ENCODE results near the gene DNAH7.

The DNAH7 gene

DNA sequence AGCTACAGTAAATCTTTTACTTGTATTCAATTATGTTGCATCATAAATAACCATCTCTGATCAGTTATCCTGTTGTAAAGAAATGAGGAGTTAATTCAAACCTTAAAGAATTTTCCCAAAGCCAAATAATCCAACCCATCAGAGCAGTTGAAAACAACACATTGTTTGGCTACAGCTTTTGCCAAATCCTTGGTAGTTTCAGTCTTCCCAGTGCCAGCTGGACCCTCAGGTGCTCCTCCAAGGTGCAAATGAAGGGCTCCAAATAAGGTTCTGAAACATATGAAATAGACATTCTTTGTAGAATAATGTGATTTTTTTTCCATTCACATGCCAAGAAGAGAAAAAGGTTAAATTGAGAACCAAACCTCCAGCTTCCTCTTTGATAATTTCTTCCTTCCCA is 158.7 kb downstream of the DNAH7 start:
- no peaks in the 10 kb centered on the region for H3K27me3 ChIP-seq (ENCODE audit: control insufficient read depth, insufficient read depth, low read length)

DNA sequence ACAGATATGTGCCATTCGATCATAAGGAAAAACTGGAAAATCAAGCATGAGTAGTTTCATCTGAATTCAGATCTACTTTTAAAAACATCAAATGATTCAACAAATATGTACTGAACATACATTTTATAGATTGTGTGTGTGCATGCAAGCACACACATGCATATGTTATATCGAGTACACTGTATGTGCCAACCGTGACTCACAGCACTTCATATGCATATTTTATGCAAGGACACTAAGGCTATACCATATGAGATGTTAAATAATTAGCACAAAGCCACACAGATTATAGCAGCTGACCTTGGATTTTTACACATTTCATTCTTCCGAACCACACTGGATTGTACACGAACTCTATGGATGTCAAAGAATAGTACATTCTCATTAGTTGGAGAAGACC is 161.2 kb downstream of the DNAH7 start:
- no peak overlapping the region for H3K4me3 ChIP-seq (ENCODE audit: low read depth, low read length)
- H3K27ac ChIP-seq = no peak overlapping the region
- H3K36me3 ChIP-seq (ENCODE audit: control insufficient read depth, insufficient read depth, low read length) = no peaks in the 10 kb centered on the region
- no peak overlapping the region for H2AFZ ChIP-seq
- H3K27me3 ChIP-seq (ENCODE audit: control insufficient read depth, insufficient read depth, low read length) = no peaks in the 10 kb centered on the region
- no peak overlapping the region for H3K4me2 ChIP-seq (ENCODE audit: low read length)
- no peak overlapping the region for H3K9ac ChIP-seq
- no peaks in the 10 kb centered on the region for H3K9me3 ChIP-seq (ENCODE audit: control insufficient read depth, low read length)
- TF ChIP-seq, protein P1, sequence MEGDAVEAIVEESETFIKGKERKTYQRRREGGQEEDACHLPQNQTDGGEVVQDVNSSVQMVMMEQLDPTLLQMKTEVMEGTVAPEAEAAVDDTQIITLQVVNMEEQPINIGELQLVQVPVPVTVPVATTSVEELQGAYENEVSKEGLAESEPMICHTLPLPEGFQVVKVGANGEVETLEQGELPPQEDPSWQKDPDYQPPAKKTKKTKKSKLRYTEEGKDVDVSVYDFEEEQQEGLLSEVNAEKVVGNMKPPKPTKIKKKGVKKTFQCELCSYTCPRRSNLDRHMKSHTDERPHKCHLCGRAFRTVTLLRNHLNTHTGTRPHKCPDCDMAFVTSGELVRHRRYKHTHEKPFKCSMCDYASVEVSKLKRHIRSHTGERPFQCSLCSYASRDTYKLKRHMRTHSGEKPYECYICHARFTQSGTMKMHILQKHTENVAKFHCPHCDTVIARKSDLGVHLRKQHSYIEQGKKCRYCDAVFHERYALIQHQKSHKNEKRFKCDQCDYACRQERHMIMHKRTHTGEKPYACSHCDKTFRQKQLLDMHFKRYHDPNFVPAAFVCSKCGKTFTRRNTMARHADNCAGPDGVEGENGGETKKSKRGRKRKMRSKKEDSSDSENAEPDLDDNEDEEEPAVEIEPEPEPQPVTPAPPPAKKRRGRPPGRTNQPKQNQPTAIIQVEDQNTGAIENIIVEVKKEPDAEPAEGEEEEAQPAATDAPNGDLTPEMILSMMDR (IDR thresholded peaks at IDR 0.05) = no peak
- H3K4me1 ChIP-seq = no peaks in the 10 kb centered on the region
- H3K79me2 ChIP-seq = no peaks in the 10 kb centered on the region

More for the DNA sequence above, 158.7 kb downstream of the DNAH7 start:
- no peak overlapping the region for H3K27ac ChIP-seq
- TF ChIP-seq, protein P1 (IDR thresholded peaks at IDR 0.05) = no peak
- no peak overlapping the region for H3K4me2 ChIP-seq (ENCODE audit: low read length)
- no peak overlapping the region for H2AFZ ChIP-seq
- no peaks in the 10 kb centered on the region for H3K9me3 ChIP-seq (ENCODE audit: control insufficient read depth, low read length)
- no peaks in the 10 kb centered on the region for H3K79me2 ChIP-seq
- H3K4me1 ChIP-seq = no peaks in the 10 kb centered on the region
- H3K9ac ChIP-seq = no peak overlapping the region
- H3K4me3 ChIP-seq (ENCODE audit: low read depth, low read length) = no peak overlapping the region
- no peaks in the 10 kb centered on the region for H3K36me3 ChIP-seq (ENCODE audit: control insufficient read depth, insufficient read depth, low read length)

DNA sequence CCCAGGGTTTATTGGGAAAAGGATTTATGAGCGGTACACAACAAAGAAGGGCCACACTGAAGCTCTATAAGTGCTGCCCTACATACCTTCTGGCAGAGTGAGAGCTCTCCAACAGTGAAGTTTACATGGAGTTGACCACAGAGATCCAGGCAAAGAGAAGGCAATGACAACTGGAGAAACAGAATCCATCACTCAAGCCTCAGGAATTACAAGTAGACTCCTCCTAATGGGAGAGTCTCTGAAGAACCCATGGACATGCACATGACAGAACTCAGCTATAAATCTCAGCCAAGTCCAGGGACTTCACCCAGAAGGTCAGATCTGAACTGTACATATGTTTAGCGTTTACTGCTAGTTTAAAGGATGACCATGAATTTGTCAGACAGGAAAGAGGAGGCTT is 164.7 kb downstream of the DNAH7 start:
- no peaks in the 10 kb centered on the region for H3K36me3 ChIP-seq (ENCODE audit: control insufficient read depth, insufficient read depth, low read length)
- no peaks in the 10 kb centered on the region for H3K79me2 ChIP-seq
- TF ChIP-seq, protein P1 (IDR thresholded peaks at IDR 0.05) = no peak
- H3K9ac ChIP-seq = no peak overlapping the region
- no peak overlapping the region for H3K4me2 ChIP-seq (ENCODE audit: low read length)
- H3K27me3 ChIP-seq (ENCODE audit: control insufficient read depth, insufficient read depth, low read length) = no peaks in the 10 kb centered on the region
- H2AFZ ChIP-seq = no peak overlapping the region
- H3K4me1 ChIP-seq = no peaks in the 10 kb centered on the region
- no peak overlapping the region for H3K27ac ChIP-seq
- no peak overlapping the region for H3K4me3 ChIP-seq (ENCODE audit: low read depth, low read length)
- H3K9me3 ChIP-seq (ENCODE audit: control insufficient read depth, low read length) = no peaks in the 10 kb centered on the region

DNA sequence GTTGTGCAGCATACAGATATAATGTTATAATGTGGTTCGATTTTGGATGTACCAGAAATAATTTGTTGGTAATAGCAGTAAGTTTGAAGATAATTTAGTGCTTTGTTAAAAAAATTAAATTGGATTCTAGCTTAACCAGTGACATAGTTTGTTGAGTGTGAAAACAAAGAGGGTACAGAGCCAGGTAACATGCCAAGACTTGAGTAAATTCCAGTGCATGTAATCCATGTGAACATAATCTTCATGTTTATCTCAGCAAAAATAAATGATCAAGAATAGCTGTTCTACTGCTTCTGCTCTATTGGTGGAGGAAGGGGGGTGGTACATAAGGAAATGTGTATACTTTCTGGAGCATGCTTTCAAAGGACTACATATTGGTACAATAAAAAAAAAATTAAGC is 165.8 kb downstream of the DNAH7 start:
- no peak overlapping the region for H3K9ac ChIP-seq
- H3K9me3 ChIP-seq (ENCODE audit: control insufficient read depth, low read length) = no peaks in the 10 kb centered on the region
- H3K27me3 ChIP-seq (ENCODE audit: control insufficient read depth, insufficient read depth, low read length) = no peaks in the 10 kb centered on the region
- H3K27ac ChIP-seq = no peak overlapping the region
- H3K79me2 ChIP-seq = no peaks in the 10 kb centered on the region
- no peaks in the 10 kb centered on the region for H3K4me1 ChIP-seq
- no peaks in the 10 kb centered on the region for H3K36me3 ChIP-seq (ENCODE audit: control insufficient read depth, insufficient read depth, low read length)
- H2AFZ ChIP-seq = no peak overlapping the region
- no peak overlapping the region for H3K4me2 ChIP-seq (ENCODE audit: low read length)
- H3K4me3 ChIP-seq (ENCODE audit: low read depth, low read length) = no peak overlapping the region
- TF ChIP-seq, protein P1 (IDR thresholded peaks at IDR 0.05) = no peak

DNA sequence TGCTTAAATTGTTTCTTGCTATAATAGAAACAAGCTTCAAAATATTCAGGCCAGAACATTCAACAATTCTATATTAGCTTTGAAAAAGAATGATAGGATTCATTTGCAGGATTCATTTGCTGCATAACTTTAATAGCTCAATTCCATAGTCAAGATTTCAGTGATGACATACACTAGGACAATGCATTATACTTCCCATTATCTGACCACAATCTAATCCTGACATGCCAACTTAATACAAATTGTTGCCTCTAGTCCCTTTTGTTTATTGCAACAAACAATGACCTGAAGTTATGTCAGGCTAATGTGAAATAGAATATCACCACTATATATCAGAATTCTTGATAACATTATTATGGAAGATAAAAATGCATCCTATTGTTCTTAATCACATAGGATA is 169.4 kb downstream of the DNAH7 start:
- H3K4me2 ChIP-seq (ENCODE audit: low read length) = no peak overlapping the region
- no peaks in the 10 kb centered on the region for H3K36me3 ChIP-seq (ENCODE audit: control insufficient read depth, insufficient read depth, low read length)
- no peak overlapping the region for H3K27ac ChIP-seq
- no peak overlapping the region for H3K9ac ChIP-seq
- H3K4me1 ChIP-seq = no peaks in the 10 kb centered on the region
- no peaks in the 10 kb centered on the region for H3K9me3 ChIP-seq (ENCODE audit: control insufficient read depth, low read length)
- no peaks in the 10 kb centered on the region for H3K79me2 ChIP-seq
- H3K4me3 ChIP-seq (ENCODE audit: low read depth, low read length) = no peak overlapping the region
- no peaks in the 10 kb centered on the region for H3K27me3 ChIP-seq (ENCODE audit: control insufficient read depth, insufficient read depth, low read length)
- no peak overlapping the region for H2AFZ ChIP-seq
- TF ChIP-seq, protein P1 (IDR thresholded peaks at IDR 0.05) = no peak

Data from parathyroid adenoma (tissue), 2 donors.